NCI-H748 (cell line): ENCODE measurements around the gene GLTPD2.

Source experiments
- DNase-seq: peaks from one replicate; lab custom pipeline; 2025; ENCODE audit not compliant: unreplicated experiment; lab: John Stamatoyannopoulos, UW

Gene GLTPD2

DNA sequence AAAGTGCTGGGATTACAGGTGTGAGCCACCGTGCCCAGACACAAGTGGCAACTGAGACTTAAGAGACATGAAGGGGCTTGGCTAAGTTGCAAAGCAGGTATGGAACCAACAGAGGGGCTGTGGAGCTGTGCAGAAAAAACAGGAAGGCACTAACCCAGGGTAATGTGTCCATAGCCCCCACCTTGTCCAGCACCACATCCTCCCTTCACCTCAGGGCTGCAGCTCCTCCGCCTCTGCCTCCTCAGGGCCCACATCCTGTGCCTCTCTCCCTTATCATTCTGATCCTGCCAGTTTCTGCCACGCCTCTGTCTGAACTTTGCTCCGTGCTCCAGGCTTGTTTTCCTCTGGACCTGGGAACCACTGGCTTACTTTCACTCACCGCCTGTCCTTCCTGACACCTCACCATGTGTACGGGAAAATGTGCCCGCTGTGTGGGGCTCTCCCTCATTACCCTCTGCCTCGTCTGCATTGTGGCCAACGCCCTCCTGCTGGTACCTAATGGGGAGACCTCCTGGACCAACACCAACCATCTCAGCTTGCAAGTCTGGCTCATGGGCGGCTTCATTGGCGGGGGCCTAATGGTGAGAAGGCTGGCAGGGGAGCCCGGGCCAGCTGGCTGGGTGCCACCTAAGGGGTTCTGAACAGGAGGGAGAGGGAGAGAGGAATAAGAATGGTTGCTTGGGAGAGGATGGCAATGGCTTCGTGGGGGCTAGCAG, 17.1 kb upstream of the GLTPD2 start, which contains the start of gene TM4SF5:
Gene TM4SF5 (plus strand): TSS at position 368 of the 716 bp plus-strand sequence. CDS start 37 bp downstream, at position 405.
- DNase-seq: peak; percentile 34

DNA sequence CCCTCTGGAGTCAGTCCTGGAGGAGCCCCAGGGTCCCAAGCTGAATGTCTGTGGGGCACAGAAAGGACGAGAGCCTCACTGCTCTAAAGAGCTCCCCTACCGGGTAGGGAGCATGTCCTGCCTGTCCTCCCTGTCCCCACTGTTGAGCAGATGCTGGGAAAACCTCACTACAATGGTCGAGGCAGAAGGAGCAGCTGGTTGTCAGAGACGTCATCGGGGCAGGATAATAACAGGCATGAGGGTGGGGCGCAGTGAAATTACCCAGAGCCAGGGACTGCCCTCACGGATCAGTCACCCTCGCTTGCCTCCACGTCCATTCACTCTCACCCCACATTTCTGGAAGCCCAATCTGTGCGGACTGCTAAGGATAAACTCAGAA, 16.5 kb upstream of the GLTPD2 start:
- peak; percentile 66 for DNase-seq

GRCh38 chr17:4777969-4778760, 10.6 kb upstream of the GLTPD2 start:
- no peak for DNase-seq

GRCh38 chr17:4780325-4780955, 8.3 kb upstream of the GLTPD2 start:
- DNase-seq: no peak

GRCh38 chr17:4782652-4783051, 6.1 kb upstream of the GLTPD2 start:
- no peak for DNase-seq

- DNase-seq: no peak
These were observed 3.3 kb upstream of the GLTPD2 start for GRCh38 chr17:4785311-4786105.

- no peak for DNase-seq
These were observed 2.7 kb upstream of the GLTPD2 start, which contains the start of gene VMO1 for GRCh38 chr17:4786106-4786511. TSS of gene VMO1 (minus strand) at chr17:4786364. CDS start at chr17:4786352, 12 bp downstream.

- DNase-seq: no peak
These were observed 2.2 kb upstream of the GLTPD2 start for GRCh38 chr17:4786516-4786915.

- no peak for DNase-seq
These were observed 481 bp upstream of the GLTPD2 start for GRCh38 chr17:4788159-4788806.

DNA sequence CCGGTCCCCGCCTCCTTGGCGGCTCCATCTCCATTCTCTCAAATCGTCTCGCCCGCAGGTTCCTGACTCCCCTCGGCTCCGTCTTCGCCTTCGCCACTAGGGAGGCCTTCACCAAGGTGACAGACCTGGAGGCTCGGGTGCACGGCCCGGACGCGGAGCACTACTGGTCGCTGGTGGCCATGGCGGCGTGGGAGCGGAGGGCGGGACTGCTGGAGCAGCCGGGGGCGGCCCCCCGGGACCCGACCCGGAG, 862 bp downstream of the GLTPD2 start:
- DNase-seq: no peak

DNA sequence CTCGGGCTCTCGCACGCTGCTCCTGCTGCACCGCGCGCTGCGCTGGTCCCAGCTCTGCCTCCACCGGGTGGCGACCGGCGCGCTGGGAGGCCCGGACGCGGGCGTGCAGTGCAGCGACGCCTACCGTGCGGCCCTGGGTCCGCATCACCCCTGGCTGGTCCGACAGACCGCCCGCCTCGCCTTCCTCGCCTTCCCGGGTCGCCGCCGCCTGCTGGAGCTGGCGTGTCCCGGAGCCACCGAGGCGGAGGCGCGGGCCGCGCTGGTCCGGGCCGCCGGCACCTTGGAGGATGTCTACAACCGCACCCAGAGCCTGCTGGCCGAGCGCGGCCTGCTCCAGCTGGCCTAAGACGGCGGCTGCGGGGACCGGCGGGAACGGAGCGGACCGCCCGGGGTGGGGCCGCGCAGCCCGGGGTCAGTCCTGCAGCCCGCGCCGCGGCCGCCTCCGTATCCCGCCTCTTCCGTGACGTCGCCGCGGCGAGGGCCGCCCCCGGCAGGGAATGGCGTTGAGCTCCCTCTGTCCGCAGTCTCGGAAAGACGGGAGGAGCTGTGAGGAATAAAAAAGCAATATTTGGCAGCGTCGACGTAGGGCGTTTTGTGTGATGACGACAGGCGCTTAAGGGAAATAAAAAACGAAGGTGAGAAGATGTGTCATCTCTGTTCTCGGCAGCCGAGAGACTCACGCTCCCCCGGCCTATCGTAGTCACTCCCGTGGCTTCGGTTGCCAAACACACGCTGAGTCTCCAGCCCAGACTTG, 1.4 kb downstream of the GLTPD2 start:
- peak; percentile 88 for DNase-seq

- no peak for DNase-seq
These were observed 1.9 kb downstream of the GLTPD2 start for GRCh38 chr17:4790705-4791088.

DNA sequence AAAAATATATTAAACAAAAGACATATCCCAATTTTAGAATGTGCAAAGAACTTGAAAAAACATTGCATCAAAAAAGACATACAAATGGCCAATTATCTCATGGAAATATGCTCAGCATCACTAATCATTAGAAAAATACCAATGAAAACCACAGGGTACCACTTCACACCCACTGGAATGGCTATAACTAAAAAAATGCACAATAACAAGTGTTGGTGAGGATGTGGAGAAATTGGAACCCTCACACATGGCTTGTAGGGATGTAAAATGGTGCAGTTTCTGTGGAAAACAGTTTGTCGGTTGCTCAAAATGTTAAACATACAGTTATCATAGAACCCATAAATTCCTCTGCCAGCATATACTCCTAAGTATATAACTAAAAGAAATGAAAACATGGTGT, 6.4 kb downstream of the GLTPD2 start:
- DNase-seq: no peak

DNA sequence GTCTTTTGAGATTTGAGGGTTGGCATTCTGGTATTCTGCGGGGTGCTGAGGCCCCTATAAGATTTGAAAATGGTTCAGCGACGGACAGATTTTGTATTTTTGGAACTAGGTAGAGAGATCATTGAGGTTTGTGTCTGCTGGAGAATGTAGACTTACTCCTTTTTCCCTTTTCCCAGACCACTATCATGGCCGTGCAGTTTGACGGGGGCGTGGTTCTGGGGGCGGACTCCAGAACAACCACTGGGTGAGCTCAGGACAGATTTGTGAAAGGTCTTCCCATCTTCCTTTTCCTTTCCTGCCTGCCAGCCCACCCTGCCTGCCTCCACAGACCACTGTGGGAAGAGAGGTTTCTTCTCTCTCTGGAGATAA, 7.8 kb downstream of the GLTPD2 start:
- peak; percentile 56 for DNase-seq

DNA sequence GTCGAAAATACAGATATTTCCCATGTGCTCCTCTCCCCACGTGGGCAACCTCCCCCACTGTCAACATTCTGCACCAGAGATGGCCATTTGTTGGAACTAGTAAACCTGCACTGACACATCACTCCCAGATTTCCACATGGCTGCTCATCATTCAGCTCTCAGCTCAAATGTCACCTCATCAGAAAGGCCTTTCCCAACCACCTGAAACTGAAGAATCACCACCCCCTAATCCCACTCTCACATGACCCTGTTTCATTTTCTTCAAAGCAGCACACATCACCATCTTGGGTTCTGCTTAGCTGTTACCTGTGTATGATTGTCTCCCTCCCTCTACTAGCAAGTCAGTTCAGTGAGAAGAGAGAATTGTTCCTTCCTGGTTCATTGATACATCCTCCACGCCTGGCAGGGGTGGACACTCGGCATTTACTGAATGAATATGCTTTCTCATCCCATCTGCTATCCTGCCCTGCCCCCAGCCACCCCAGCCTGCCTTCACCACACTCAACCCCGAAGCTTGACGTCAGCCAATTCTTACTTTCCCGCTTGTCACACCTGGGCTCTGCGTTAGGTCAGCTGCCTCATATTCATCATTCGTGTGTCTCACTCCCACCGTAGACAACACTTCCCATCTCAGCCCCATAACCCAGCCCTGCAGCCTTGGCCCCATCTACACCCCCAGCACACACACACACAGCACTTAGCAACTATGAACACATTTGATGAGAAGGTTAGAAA, 11.9 kb downstream of the GLTPD2 start:
- DNase-seq: no peak

GRCh38 chr17:4802228-4802627, 13.5 kb downstream of the GLTPD2 start, which contains the start of gene C17orf114:
TSS of gene C17orf114 (minus strand) at chr17:4802328.
- no peak for DNase-seq

GRCh38 chr17:4806456-4806776, 17.7 kb downstream of the GLTPD2 start:
- peak; percentile 72 for DNase-seq

GRCh38 chr17:4806777-4807604, 18.2 kb downstream of the GLTPD2 start, which contains the start of gene PLD2:
TSS of gene PLD2 (plus strand) at chr17:4807152. CDS start at chr17:4807773, 621 bp downstream.
- DNase-seq: peak; percentile 92
